GM21737 (cell line): ENCODE data around the gene PTCRA.
"Not testable (repeated sequence)": the region's sequence is repeated elsewhere in the genome, so short reads cannot be mapped to it uniquely, and the experiment has no call there.

ENCODE experiments used
- ATAC-seq: cut with Tn5 transposase; IDR thresholded peaks from one replicate; pipeline ENCODE4 v1.9.1; 2021; ENCODE audit warnings: mild to moderate bottlenecking, moderate library complexity; ENCODE audit not compliant: unreplicated experiment

PTCRA gene

DNA sequence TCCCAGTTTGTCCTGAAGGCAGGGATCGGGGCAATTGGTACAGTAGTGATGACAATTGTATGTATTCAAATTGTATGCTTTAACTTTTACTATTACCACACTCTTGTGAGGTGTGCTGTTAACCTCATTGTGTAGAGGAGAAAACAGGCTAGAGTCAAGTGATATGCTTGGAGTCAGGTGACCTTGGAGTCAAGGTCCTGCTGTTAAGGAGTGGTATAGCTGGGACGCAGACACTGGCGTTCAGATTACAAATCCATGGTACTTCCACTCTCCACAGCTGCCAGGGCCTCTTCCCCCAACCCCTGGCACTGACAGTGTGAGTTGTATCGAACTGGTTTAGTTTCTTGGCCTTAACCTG is 23.9 kb downstream of the PTCRA start:
- ATAC-seq: no peak

DNA sequence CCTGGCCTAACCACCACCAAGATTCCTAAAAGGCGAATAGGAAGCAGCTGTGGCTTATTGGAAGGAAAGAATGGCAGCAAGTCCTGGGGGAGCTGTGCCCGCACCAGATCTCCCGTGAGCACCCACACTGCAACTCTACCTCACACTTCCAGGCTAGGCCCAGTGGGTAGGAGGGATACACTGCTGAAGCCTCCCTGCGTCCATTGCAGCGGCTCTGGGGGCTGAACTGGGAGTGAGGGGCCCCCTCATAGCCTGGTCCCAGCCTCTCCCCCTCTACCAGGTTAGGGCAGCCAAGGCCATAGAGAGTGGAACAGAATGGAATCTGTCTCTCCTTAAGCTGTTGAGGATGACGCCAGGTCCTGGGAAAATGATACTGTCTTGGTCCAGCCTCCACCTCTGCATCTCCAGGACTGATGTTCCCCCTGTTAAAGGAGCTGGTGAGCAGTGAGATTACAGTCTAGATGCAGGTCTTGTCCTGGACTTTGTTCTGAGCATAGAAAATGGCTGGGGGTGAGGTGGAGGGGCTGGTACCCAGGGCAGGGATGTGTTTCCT is 24.7 kb downstream of the PTCRA start:
- ATAC-seq: no peak

DNA sequence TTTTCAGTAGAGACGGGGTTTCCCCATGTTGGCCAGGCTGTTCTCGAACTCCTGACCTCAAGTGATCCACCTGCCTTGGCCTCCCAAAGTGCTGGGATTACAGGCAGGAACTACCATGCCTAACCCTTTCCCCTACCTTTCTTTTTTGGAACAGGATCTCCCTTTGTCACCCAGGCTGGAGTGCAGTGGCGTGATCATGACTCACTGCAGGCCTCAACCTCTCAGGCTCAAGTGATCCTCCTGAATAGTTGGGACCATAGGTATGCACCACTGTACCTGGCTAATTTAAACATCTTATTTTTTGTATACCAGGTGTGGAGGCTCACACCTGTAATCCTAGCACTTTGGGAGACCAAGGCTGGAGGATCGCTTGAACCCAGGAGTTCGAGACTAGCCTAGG is 25.5 kb downstream of the PTCRA start:
- ATAC-seq: not testable (repeated sequence)

DNA sequence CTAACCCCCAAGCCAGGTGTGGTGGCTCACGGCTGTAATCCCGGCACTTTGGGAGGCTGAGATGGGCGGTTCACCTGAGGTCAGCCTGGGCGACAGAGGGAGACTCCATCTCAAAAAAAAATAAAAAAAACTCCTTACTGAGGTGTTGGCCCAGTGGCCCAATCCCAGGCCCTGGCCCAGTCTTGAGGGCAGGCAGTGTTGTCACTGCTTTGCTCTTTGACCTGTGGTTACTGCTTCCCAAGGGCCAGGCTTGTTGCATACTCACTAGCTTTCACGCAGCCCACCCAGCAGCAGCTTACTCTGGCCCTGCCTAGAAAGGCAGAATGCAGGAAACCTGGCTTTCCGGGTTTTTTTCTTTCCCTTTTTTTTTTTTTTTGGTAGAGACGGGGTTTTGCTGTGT is 26.6 kb downstream of the PTCRA start:
- no peak for ATAC-seq

DNA sequence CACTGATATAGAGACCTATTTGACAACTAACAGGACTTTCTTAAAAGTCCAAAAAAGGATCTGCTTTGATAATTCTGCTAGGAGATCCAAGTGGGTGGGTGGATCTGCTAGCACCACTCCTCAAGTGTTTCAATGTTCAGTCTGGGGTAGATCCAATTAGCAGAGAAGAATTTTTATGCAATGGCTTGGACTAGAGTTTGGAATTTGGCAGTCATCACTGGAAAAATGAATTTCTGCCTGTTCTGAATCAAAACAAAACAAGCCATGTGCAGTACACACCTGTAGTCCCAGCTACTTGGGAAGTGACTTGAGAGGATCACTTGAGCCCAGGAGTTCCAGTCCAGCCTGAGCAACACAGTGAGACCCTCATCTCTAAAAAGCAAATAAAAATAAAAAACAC is 32.1 kb downstream of the PTCRA start:
- ATAC-seq: no peak

DNA sequence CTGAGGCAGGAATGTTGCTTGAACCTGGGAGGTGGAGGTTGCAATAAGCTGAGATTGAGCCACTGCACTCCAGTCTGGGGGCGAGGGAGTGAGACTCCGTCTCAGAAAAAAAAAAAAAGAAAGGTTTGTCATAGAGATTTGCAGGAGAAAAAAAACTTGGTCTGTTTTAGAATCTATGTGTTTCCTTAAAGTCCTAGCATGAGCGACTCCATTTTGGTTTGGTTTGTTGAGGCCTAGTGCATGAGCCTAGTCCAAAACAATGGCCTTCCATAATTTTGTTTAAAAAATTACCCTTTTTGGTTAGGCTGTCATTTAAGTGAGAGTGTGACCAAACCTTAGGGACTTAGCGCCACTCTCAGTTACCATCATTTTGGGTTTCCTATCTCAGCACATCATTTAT is 36.5 kb downstream of the PTCRA start:
- no peak for ATAC-seq

DNA sequence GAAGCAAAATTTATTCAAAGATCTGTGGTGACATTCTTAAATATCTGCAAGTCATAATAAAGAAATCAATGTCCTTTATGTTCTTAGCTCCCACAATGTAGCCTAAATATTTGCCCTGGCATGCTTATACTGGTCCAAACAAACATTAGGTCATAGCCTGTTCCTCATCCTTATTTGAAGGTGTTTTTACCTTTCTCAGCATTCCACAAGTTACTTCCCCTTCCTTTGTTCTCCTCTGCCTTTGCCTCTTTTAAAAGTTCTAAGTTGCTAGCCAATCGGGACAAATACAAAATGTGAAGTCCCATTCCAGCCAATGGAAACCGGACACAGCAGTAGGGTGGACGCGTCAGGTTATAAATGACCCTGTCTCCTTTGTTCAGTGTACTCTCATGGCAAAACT is 38.6 kb downstream of the PTCRA start:
- not testable (repeated sequence) for ATAC-seq

DNA sequence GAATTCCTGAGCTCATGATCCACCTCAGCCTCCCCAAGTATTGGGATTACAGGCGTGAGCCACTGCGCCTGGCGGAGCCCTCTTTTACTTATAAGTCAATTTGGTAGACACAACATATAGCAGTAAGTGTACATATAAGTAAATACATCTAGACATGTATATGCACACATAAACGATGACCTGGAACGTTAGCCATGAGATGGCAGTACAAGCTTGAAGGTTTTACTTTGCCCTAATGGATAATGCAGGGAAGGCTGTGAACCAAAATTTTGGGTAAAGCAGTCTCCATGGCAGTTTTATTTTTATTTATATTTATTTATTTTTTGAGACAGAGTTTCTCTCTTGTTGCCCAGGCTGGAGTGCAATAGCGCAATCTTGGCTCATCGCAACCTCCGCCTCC is 42.3 kb downstream of the PTCRA start:
- ATAC-seq: no peak

DNA sequence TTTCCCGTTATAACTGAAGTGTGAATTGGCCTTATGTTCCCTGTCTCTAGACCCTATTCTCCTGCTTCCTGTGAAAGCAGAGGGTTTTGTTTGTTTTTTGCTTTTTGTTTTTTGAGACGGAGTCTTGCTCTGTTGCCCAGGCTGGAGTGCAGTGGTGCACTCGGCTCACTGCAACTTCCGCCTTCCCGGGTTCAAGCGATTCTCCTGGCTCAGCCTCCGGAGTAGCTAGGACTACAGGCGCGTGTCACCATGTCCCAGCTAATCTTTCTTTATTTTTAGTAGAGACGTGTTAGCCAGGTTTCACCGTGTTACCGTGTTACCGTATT is 44.0 kb downstream of the PTCRA start:
- ATAC-seq: no peak

DNA sequence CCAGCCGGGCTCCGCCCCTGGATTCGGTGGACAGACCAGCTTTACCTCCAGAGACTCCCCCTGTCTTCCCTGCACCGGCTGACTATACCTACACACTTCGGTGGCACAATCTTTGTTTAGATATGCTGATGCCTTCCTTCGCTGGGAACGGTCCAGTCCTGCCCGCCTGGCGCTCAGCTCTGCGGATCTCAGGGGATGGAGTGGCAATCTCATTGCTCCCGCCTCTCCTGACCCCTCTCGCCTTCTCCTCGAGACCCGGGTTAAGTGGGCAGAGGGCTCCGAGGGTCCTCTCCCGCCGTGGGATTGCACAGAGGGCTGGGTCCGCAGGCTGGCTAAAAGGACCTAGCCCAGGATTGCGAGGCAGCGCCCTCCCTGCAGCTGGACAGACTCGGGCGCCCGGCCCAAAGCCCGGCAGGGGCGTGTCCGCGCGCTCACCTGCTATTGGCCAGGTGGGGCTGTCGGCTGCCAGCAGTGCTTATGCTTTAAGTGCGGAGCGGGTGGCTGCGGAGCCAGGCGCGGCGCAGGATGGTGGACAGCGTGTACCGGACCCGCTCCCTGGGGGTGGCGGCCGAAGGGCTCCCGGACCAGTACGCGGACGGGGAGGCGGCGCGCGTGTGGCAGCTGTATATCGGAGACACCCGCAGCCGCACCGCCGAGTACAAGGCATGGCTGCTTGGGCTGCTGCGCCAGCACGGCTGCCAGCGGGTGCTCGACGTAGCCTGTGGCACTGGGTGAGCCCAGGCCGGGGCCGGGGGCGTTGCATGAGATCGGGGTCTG is 44.6 kb downstream of the PTCRA start, which contains the start of gene GNMT:
Gene GNMT (plus strand): TSS at position 512 of the 777 bp plus-strand sequence. CDS start 14 bp downstream, at position 526.
- ATAC-seq: no peak

DNA sequence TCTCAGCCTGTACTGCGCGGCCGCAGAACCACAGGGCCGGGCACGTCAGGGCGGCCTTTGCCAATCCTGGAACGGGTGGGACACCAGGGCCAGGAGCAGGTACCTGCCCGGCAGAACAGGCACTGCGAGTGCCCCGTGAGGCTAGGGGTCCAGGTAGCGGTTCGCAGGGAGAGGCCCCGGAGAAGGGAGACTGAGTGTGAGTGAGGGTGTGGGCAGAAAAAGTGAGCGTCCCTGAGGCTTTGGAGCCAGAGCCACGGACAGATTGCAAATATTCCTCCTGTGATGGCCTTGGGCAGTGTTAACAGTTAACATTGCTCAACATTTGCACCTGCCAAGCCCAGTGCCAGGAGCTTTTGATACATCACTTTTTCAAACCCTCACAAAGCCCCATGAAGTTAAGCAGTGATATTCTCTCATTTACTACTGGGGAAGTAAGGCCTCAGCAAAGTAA is 45.2 kb downstream of the PTCRA start:
- ATAC-seq: no peak

DNA sequence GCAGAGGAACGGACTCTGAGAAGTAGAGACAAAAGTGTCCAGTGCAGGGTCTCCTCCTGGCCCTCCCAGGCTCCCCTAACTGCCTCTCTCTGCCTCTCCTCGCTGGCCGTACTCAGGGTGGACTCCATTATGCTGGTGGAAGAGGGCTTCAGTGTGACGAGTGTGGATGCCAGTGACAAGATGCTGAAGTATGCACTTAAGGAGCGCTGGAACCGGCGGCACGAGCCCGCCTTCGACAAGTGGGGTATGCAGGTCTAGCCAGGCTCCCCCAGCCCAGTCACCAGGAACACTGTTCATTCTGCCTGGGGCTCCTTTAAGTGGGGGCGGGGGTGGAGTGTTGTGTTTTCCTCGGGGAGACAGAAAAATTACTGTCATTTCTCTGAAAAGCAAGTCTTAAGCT is 46.2 kb downstream of the PTCRA start:
- no peak for ATAC-seq

DNA sequence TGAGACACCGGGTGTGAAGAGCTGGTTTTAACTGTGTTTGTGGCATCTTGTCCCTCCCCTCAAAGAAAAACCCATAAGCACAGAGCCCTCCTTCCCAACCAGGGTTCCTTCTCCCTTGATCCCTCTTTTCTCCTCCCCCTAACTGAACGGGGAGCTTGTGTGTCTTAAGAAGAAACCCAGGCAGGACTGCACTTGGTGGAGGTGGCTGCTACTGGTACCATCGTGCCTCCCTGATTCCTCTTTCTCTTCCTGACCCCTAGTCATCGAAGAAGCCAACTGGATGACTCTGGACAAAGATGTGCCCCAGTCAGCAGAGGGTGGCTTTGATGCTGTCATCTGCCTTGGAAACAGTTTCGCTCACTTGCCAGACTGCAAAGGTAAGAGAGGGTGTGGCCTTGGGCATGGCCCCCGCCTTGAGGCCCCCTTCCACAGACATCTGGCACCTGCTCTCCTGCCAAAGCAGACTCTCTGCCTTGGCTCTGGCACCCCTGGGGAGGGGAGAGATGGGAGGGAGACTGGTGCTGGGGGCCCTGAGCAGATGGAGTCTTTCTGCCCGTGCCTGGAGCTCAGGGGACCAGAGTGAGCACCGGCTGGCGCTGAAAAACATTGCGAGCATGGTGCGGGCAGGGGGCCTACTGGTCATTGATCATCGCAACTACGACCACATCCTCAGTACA is 46.8 kb downstream of the PTCRA start:
- no peak for ATAC-seq

DNA sequence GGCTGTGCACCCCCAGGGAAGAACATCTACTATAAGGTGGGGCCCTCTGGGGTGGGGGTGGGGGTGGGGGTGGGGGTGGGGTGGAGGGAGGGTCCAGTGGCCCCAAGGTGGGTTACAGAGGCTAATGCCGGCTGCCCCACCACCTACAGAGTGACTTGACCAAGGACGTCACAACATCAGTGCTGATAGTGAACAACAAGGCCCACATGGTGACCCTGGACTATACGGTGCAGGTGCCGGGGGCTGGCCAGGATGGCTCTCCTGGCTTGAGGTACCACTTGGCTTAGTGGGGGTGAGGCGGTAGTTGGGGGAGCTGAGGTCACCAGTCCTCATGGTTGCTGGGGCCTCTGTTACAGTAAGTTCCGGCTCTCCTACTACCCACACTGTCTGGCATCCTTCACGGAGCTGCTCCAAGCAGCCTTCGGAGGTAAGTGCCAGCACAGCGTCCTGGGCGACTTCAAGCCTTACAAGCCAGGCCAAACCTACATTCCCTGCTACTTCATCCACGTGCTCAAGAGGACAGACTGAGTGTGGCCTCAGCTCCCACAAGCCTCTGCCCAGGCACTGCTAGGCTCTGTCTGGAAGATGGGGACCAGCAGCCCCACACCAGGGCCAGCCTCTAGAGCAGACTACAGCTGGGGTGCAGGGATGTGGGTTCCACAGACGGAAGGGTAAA is 47.5 kb downstream of the PTCRA start:
- no peak for ATAC-seq

DNA sequence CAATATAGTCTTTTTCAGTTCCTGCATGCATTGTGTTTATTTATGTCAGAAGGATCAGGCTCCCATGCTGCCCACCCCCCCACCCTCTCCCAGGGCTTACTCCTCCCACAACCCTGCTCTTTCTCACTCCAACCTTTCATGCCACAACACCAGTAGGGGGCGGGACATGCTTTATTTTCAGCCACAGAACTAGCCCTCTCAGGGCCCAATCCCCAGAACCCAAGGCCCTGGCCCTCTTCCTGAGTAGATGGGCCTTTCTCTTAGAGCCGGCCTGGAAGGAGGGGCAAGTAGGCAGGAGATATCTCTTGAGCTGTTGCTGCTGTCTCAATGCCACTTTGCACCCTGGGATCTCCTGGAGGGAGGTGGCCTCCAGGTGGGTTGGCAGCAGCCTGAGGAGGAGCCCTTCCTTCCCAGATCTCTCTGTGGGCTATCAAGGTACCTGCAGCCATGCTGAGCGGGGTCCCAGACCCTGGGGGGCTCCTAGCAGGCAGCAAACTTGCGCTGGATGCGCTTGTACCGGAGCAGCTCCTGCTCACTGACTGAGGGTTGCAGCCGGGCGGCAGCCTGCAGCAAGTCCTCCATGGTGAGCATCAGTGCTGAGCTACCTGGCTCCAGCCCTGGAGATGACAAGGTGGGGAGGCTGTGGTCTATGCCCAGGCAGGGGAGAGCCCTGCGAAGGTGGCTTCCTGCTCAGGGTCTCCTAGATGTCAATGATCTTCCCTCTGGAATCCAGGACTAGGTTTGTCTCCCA is 48.2 kb downstream of the PTCRA start:
- no peak for ATAC-seq

DNA sequence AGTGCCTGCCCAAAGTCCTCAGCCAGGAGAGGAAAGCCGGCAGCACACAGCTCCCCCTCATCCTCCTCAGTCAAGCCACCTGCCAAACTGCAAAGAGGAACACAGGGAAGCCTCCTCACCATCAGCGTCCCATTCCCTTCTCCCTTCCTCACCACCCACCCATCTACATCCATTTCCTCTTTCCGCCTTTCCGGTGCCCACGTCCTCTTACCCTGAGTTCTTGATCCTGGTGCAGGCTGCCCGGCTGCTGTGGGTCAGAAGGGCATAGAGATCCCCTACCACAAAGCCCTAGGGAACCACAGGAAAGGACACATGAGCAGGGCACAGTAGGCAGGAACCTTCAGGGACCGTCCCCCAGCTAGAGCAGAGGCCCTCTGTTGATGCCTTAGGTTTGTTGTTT is 50.7 kb downstream of the PTCRA start:
- no peak for ATAC-seq

DNA sequence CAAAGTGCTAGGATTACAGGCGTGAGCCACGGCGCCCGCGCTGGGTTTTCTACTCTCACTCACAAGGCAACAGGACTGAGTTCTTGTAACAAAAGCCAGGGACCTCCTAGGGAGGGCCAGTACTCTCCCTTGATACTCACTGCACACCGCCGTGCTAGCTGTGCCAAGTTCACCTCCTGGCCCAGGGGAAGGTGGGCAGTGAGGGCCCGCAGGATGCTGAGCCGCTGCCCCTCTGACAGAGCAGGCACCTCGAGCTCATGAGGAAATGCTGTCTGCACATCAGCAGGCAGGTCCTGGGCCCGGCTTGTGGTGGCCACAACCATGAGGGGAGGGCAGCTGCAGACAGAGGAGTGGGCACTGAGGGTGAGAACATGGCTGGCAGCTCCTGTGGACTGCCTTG is 51.4 kb downstream of the PTCRA start:
- no peak for ATAC-seq

DNA sequence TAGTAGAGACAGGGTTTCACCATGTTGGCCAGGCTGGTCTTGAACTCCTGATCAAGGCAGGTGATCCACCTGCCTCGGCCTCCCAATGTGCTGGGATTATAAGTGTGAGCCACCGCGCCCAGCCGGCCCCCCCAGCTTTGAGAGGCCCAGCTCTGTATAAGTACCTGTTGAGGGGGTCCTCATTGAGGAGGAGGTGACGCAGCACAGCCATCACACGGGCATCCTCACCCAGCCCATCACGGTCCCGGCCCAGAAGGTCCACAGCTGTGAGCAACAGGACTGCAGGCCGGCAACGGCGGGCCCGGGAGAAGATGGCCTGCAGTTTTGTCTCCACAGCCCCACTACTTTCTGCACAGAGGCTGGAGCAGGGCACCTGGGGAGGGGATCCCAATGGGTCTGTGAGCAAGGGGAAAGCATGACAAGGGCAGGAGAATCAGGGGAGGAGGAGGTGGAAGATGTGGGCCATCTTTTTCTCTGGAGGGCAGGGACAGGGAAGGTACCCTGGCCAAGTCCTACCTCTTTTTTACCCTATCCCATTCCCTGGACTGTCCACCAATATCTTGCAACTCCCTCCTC is 52.4 kb downstream of the PTCRA start:
- no peak for ATAC-seq

DNA sequence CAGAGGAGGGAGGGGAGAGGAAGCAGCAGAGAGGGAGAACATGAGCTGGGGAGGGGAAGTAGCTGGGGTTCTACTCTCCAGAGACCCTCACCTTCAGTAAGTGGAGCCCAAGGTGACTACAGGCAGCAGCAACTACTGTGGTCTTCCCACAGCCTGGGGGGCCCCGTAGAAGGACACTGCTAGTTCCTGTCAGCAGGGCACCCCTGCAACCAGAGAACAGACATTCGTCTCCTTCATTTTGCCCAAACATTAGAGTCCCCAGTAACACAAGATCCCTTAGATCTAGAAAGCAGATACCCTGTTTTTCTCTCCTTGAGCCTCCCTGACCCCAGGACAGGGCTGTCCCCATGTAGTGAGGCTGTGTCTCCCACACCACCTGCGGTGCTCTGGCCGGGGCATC is 52.9 kb downstream of the PTCRA start:
- no peak for ATAC-seq

DNA sequence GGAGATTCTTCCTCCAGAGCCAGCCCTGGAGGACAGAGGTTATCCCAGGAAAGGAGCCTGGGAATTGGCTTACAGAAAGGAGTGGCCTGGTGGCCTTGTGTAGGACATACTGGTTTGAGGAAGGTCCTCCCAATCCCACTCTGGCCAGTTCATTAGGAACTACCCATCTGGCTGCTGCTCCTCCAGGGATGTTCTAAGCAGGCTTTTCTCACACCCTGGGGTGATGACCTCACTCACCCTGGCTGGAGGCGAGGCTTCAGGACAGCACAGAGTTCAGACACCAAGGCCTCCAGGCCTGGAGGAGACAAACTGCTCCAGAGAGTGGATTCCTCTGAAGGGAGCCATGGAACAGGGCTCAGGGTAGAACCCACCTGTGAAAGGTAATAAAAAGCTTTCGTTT is 53.6 kb downstream of the PTCRA start:
- ATAC-seq: no peak

DNA sequence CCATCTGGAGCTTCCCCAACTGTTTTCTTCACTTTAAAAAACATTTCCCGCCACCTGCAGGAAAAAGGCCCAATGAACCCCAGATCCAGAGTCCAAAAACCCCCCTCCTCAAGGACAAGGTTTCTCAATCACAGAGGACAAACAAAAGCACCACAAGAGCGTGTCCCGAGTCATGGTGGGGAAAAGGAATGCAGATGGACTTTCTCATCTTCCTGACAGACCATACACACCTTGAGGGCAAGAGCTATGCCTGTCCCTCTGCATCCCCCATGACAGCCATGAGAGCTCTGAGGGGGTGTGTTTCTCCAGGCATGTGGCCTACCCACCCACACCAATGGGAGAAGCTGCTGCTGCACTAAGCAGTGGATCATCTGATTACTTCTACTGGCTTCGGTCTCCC is 54.1 kb downstream of the PTCRA start:
- ATAC-seq: no peak
